Measurements from ENCODE around the gene PPP4R4.

DNA sequence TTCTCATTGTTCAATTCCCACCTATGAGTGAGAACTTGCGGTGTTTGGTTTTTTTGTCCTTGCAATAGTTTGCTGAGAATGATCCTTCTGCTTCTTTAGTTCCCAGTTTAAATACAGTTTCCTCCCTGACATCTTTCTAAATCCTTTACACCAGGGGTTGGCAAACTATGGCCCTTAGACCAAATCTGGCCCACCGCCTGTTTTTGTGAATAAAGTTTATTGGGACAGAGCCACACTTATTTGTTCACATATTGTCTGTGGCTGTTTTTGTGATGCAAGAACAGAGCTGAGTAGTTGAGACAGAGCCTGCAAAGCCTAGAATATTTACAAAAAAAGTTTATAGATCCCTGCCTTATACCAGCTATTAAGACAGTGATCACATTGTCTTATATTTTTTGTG, 65.3 kb downstream of the PPP4R4 start:
- TF ChIP-seq CTCF (IDR thresholded peaks at IDR 0.05) (no peak), EZH2 (IDR thresholded peaks at IDR 0.05) (no peak), EZH2phosphoT487 (IDR thresholded peaks at IDR 0.05) (no peak)
